Measurements from ENCODE around the gene GSC2. TPM values are rescaled to one million over a fixed set of nuclear protein-coding genes. Genes with fewer than 3 reads are reported as not detected.

GSC2 gene, protein sequence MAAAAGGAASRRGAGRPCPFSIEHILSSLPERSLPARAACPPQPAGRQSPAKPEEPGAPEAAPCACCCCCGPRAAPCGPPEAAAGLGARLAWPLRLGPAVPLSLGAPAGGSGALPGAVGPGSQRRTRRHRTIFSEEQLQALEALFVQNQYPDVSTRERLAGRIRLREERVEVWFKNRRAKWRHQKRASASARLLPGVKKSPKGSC
- total RNA-seq = not detected in 2 replicates

GRCh38 chr22:19149991-19150390 is at the start of gene GSC2:
GSC2 (minus strand) TSS chr22:19150292; CDS start chr22:19150283, 9 bp downstream.

GRCh38 chr22:19178657-19179496 is 28.8 kb upstream of the GSC2 start, which contains the start of gene SLC25A1:
SLC25A1 (minus strand) TSS chr22:19178736; CDS start chr22:19178673, 63 bp downstream.

DNA sequence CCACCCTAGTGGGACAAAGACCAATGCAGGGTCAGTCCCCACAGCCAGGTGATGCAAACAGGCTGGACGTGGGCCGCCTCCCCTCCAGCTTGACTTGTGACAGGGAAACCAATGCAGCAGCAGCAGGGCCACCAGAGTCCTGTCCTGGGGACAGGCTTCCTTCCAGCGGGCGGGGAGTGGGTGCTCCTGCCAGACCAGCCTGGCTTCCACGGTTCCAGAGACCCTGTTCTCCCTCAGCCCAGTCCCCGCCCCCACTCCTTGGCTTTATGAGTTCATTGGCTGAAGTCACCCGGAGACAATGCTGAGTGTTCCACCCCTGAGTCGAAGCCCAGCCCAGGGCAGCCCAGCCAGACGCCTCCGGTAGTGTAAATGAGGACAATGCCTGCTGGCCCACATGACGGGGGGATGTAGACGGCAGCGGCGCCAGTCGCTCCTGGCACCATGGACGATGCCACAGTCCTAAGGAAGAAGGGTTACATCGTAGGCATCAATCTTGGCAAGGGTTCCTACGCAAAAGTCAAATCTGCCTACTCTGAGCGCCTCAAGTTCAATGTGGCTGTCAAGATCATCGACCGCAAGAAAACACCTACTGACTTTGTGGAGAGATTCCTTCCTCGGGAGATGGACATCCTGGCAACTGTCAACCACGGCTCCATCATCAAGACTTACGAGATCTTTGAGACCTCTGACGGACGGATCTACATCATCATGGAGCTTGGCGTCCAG is 19.0 kb downstream of the GSC2 start, which contains the start of gene TSSK2:
Gene TSSK2, plus strand, starts transcription at position 350 of the 726 bp plus-strand sequence. Its CDS starts 92 bp downstream, at position 442.

DNA sequence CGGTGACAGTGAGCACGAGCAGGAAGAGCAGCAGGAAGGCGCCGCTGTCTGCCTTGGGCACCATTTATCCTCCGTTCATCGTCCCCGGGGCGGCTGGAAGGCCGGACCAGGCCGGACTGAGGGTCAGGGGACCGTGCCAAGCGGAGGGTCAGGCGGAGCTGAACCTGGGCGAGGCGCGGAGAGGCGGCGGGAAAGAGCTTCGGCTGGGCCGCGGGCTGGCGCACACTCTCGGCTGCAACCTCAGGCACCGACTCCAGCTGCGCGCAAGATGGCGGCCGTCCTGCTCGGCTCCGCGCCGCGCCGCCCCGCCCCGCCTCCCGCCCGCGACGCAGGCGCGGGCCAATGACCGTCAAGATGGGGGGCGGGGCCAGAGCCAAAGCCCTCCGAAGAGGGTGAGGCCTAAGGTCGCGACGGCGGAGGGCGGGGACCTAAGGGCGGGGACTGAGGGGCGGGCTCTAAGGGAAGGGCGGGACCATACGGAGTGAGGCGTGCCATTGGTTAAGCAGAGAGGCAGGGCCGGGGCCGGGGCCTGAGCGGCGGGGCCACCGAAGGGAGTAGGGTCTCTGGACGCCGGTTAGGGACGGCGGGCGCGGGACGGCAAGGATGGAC is 27.8 kb downstream of the GSC2 start, which contains the start of gene DGCR2:
Gene DGCR2, minus strand, starts transcription at position 270 of the 609 bp plus-strand sequence. Its CDS starts 206 bp downstream, at position 64.

Other genes with a start within 250 kb of the GSC2 start
- 0.10 and 0.27 TPM in 2 replicates for gene DGCR6, start 244.0 kb downstream of the GSC2 start, total RNA-seq
- gene PRODH, start 214.0 kb downstream of the GSC2 start, total RNA-seq = 0.20 TPM in 1 of 2 replicates, not detected in the other
- 32.5 TPM in 2 replicates for gene DGCR2, start 27.9 kb downstream of the GSC2 start, total RNA-seq
- not detected in 2 replicates for gene TSSK2, start 19.0 kb downstream of the GSC2 start, total RNA-seq
- 17.9 and 19.5 TPM in 2 replicates for gene ESS2, start 5.6 kb downstream of the GSC2 start, total RNA-seq
- gene SLC25A1, start 28.4 kb upstream of the GSC2 start, total RNA-seq = 97.5 and 106 TPM in 2 replicates
- gene CLTCL1, start 141.4 kb upstream of the GSC2 start, total RNA-seq = 2.4 and 3.5 TPM in 2 replicates